ENCODE data around the gene SLC17A3.

DNA sequence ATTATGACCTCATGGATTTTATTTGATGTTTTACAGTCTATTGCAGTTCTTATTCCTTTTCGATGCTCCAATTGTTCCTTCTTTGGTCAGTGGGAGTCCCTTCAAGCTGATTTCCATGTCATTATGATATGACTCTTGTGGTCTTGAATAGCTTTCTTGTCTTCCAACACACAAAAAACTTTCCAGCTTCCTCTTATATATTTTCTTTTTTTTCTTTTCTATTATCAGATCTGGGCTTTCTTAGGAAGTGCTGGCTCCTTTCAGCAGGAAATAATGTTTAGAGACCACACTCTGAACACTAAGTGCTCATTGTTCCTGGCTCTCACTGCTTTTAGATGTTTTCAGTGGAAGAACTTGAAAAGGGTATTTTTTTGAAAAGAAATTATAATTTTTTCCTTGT, 39.1 kb downstream of the SLC17A3 start:
- TF ChIP-seq, protein P1, sequence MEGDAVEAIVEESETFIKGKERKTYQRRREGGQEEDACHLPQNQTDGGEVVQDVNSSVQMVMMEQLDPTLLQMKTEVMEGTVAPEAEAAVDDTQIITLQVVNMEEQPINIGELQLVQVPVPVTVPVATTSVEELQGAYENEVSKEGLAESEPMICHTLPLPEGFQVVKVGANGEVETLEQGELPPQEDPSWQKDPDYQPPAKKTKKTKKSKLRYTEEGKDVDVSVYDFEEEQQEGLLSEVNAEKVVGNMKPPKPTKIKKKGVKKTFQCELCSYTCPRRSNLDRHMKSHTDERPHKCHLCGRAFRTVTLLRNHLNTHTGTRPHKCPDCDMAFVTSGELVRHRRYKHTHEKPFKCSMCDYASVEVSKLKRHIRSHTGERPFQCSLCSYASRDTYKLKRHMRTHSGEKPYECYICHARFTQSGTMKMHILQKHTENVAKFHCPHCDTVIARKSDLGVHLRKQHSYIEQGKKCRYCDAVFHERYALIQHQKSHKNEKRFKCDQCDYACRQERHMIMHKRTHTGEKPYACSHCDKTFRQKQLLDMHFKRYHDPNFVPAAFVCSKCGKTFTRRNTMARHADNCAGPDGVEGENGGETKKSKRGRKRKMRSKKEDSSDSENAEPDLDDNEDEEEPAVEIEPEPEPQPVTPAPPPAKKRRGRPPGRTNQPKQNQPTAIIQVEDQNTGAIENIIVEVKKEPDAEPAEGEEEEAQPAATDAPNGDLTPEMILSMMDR (IDR thresholded peaks at IDR 0.05; ENCODE audit: borderline replicate concordance, extremely low read depth, low read length, poor library complexity, severe bottlenecking): no peak
- TF ChIP-seq EZH2 (IDR thresholded peaks at IDR 0.05; ENCODE audit: borderline replicate concordance, low read depth, low read length, severe bottlenecking): no peak
